HL-60 (cell line): Measurements from ENCODE around the gene HES5.

Experiments
- GABPA ChIP-seq: IDR thresholded peaks from 2 replicates; pipeline ENCODE4 v1.6.1; 2012; ENCODE audit warnings: low read depth
- TF ChIP-seq, protein P1 (sequence below): IDR thresholded peaks from one replicate; pipeline ENCODE4 v1.5.1; 2011; ENCODE audit warnings: low read length, control low read depth, inconsistent platforms; ENCODE audit not compliant: insufficient read depth
- TF ChIP-seq, protein P2 (sequence below): IDR thresholded peaks from 2 replicates; pipeline ENCODE4 v1.6.1; 2012; ENCODE audit warnings: low read depth; ENCODE audit not compliant: insufficient replicate concordance

DNA sequence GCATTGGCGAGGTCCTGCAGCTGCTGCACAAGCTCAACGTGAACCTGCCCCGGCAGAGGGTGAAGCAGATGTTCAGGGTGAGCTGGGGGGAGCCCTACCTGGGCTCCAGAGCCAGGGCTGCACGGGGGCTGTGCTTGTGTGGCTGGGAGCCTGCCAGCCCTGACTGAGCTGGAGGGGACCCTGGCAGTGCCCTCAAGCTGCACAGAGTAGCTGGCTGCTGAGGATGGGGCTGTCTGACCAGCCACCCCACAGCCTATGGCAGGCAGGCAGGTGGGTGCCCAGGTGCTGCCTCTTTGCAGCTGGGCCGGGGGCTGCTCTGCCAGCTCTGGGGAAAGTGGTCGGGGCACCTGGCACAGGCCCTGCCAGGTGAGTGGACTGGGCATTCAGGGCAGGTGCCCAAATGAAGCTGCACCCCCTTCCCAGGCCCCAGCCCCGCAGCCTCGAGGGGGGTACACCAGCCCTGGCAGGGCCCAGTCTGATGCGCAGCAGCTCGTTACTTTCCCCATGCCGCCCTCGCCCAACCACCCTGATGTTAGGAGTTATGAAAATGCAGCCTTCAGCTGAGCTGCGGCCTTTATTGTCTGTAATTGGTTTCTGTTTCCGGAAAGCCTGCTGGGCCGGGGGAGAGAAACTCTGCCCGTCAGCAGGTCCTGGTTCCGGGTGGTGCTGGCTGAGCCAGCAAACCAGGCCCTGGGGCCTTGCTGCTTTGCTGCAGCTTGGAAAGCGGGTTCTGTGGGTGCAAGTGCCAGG lies 49.7 kb downstream of the HES5 start:
- TF ChIP-seq, protein P1, sequence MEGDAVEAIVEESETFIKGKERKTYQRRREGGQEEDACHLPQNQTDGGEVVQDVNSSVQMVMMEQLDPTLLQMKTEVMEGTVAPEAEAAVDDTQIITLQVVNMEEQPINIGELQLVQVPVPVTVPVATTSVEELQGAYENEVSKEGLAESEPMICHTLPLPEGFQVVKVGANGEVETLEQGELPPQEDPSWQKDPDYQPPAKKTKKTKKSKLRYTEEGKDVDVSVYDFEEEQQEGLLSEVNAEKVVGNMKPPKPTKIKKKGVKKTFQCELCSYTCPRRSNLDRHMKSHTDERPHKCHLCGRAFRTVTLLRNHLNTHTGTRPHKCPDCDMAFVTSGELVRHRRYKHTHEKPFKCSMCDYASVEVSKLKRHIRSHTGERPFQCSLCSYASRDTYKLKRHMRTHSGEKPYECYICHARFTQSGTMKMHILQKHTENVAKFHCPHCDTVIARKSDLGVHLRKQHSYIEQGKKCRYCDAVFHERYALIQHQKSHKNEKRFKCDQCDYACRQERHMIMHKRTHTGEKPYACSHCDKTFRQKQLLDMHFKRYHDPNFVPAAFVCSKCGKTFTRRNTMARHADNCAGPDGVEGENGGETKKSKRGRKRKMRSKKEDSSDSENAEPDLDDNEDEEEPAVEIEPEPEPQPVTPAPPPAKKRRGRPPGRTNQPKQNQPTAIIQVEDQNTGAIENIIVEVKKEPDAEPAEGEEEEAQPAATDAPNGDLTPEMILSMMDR: no peak
- no peak for TF ChIP-seq GABPA
- TF ChIP-seq, protein P2, sequence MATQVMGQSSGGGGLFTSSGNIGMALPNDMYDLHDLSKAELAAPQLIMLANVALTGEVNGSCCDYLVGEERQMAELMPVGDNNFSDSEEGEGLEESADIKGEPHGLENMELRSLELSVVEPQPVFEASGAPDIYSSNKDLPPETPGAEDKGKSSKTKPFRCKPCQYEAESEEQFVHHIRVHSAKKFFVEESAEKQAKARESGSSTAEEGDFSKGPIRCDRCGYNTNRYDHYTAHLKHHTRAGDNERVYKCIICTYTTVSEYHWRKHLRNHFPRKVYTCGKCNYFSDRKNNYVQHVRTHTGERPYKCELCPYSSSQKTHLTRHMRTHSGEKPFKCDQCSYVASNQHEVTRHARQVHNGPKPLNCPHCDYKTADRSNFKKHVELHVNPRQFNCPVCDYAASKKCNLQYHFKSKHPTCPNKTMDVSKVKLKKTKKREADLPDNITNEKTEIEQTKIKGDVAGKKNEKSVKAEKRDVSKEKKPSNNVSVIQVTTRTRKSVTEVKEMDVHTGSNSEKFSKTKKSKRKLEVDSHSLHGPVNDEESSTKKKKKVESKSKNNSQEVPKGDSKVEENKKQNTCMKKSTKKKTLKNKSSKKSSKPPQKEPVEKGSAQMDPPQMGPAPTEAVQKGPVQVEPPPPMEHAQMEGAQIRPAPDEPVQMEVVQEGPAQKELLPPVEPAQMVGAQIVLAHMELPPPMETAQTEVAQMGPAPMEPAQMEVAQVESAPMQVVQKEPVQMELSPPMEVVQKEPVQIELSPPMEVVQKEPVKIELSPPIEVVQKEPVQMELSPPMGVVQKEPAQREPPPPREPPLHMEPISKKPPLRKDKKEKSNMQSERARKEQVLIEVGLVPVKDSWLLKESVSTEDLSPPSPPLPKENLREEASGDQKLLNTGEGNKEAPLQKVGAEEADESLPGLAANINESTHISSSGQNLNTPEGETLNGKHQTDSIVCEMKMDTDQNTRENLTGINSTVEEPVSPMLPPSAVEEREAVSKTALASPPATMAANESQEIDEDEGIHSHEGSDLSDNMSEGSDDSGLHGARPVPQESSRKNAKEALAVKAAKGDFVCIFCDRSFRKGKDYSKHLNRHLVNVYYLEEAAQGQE: no peak
